ENCODE results near the gene KRT72. TPM values are rescaled to one million over a fixed set of nuclear protein-coding genes. Genes with fewer than 3 reads are reported as not detected.

Gene KRT72
- total RNA-seq, 1 experiment from 2014 or later = not detected

GRCh38 chr12:52643233-52644077, 42.2 kb upstream of the KRT72 start:
- no peak for TF ChIP-seq EZH2 (IDR thresholded peaks at IDR 0.05; ENCODE audit: low read depth)
- TF ChIP-seq, protein P1, sequence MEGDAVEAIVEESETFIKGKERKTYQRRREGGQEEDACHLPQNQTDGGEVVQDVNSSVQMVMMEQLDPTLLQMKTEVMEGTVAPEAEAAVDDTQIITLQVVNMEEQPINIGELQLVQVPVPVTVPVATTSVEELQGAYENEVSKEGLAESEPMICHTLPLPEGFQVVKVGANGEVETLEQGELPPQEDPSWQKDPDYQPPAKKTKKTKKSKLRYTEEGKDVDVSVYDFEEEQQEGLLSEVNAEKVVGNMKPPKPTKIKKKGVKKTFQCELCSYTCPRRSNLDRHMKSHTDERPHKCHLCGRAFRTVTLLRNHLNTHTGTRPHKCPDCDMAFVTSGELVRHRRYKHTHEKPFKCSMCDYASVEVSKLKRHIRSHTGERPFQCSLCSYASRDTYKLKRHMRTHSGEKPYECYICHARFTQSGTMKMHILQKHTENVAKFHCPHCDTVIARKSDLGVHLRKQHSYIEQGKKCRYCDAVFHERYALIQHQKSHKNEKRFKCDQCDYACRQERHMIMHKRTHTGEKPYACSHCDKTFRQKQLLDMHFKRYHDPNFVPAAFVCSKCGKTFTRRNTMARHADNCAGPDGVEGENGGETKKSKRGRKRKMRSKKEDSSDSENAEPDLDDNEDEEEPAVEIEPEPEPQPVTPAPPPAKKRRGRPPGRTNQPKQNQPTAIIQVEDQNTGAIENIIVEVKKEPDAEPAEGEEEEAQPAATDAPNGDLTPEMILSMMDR (conservative IDR thresholded peaks at IDR 0.05) = no peak
- H3K27me3 ChIP-seq (ENCODE audit: insufficient read depth, low read depth) = no peaks in the 10 kb centered on the region
- H3K27ac ChIP-seq = no peak overlapping the region
- no peaks in the 10 kb centered on the region for H3K9me3 ChIP-seq (ENCODE audit: insufficient read depth, low read depth)
- H4K20me1 ChIP-seq (ENCODE audit: insufficient read depth) = no peaks in the 10 kb centered on the region
- no peak for DNase-seq
- peaks cover 11% of the 10 kb centered on the region; the same call in 1 of the 2 replicates for H3K4me1 ChIP-seq (replicated peaks; ENCODE audit: insufficient read depth)
- BruUV-seq (replicated peaks) = no TSS peak
- ChIA-PET CTCF (no interaction called here), POLR2A (ENCODE audit: unreplicated experiment) (no interaction called here)
- H3K4me3 ChIP-seq = no peak overlapping the region
- H3K4me2 ChIP-seq = no peak overlapping the region
- H3F3A ChIP-seq (ENCODE audit: insufficient read depth, low read depth) = no peaks in the 10 kb centered on the region
- no peak overlapping the region for H2AFZ ChIP-seq
- no peaks in the 10 kb centered on the region for H3K79me2 ChIP-seq (ENCODE audit: low read depth)
- H3K36me3 ChIP-seq (ENCODE audit: low read depth) = no peaks in the 10 kb centered on the region
- intact Hi-C loops (cut with micrococcal nuclease; ENCODE audit: unreplicated experiment) = no loop called here
- no peaks in the 10 kb centered on the region for H3K9me2 ChIP-seq (ENCODE audit: insufficient read depth)

DNA sequence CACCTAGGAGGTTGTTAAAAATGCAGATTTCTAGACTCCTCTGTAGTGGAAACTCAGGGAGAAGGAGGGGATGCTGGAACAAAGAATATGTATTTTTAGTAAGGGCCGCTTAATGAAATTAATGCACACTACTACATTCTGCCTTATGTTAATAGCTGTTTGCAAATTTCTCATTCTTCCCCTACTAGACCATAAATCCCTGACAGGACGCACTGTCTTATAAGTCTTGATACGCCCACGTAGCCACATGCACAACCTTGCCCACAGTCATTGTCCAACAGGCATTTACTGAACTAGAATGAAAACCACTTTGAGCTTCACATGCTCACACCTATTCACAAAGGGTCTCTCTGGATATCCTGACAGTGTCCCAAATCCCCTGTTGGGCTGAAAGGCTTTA, 40.2 kb upstream of the KRT72 start:
- Histone ChIP-seq H3K9me2 (ENCODE audit: insufficient read depth) (no peaks in the 10 kb centered on the region), H4K20me1 (ENCODE audit: insufficient read depth) (no peaks in the 10 kb centered on the region), H3K4me1 (replicated peaks; ENCODE audit: insufficient read depth) (peaks cover 11% of the 10 kb centered on the region; the same call in 1 of the 2 replicates), H3K27ac (no peak overlapping the region), H3K4me3 (no peak overlapping the region), H2AFZ (no peak overlapping the region), H3K79me2 (ENCODE audit: low read depth) (no peaks in the 10 kb centered on the region), H3K36me3 (ENCODE audit: low read depth) (no peaks in the 10 kb centered on the region), H3K9me3 (ENCODE audit: insufficient read depth, low read depth) (no peaks in the 10 kb centered on the region), H3K4me2 (no peak overlapping the region), H3K27me3 (ENCODE audit: insufficient read depth, low read depth) (no peaks in the 10 kb centered on the region), H3F3A (ENCODE audit: insufficient read depth, low read depth) (no peaks in the 10 kb centered on the region)
- DNase-seq = no peak
- TF ChIP-seq, protein P1 (conservative IDR thresholded peaks at IDR 0.05) = no peak
- ChIA-PET CTCF (no interaction called here), POLR2A (ENCODE audit: unreplicated experiment) (no interaction called here)
- intact Hi-C loops (cut with micrococcal nuclease; ENCODE audit: unreplicated experiment) = no loop called here
- BruUV-seq (replicated peaks) = no TSS peak

DNA sequence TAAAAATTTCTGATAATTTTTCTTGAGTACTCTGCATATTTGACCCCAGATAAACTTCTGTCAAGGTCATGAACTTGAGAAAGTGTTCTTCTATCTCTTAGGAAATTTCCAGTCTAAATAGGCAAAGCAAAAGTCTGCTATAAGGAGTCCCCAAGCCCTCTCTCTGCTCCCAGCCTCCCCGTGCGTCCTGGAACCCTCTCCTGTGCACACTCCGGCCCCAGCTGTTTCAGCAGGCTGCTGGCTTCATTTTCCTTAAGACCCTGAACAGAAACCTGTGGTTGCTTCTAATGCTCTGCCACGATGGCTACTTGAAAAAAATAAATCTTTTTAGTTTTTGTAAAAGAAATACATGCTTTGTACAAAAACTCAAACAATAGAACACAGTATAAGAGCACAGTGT, 36.0 kb upstream of the KRT72 start:
- Histone ChIP-seq H3K9me3 (ENCODE audit: insufficient read depth, low read depth) (no peaks in the 10 kb centered on the region), H4K20me1 (ENCODE audit: insufficient read depth) (no peaks in the 10 kb centered on the region), H2AFZ (no peak overlapping the region), H3K36me3 (ENCODE audit: low read depth) (no peaks in the 10 kb centered on the region), H3K9me2 (ENCODE audit: insufficient read depth) (no peaks in the 10 kb centered on the region), H3K4me1 (replicated peaks; ENCODE audit: insufficient read depth) (no peaks in the 10 kb centered on the region), H3K79me2 (ENCODE audit: low read depth) (no peaks in the 10 kb centered on the region), H3K4me2 (no peak overlapping the region), H3K4me3 (no peak overlapping the region), H3K27me3 (ENCODE audit: insufficient read depth, low read depth) (no peaks in the 10 kb centered on the region), H3F3A (ENCODE audit: insufficient read depth, low read depth) (no peaks in the 10 kb centered on the region), H3K27ac (no peak overlapping the region)
- DNase-seq = no peak
- TF ChIP-seq EZH2 (IDR thresholded peaks at IDR 0.05; ENCODE audit: low read depth) = no peak
- TF ChIP-seq, protein P1 (conservative IDR thresholded peaks at IDR 0.05) = no peak
- no TSS peak for BruUV-seq (replicated peaks)
- POLR2A ChIA-PET (ENCODE audit: unreplicated experiment) = no interaction called here
- CTCF ChIA-PET = no interaction called here
- intact Hi-C loops (cut with micrococcal nuclease; ENCODE audit: unreplicated experiment) = no loop called here

Measured in PC-9 (cell line).